Body of pancreas (tissue), 4 donors: ENCODE results near the gene TMEM242. TPM values are rescaled to one million over a fixed set of nuclear protein-coding genes. Genes with fewer than 3 reads are reported as not detected.

Source experiments
- ATAC-seq: fragments of 150-250 bp; one replicate; pipeline ENCODE4 v1.9.1; 2016
- DNase-seq, 4 donors: peaks; one replicate each; pipeline ENCODE4 v3.0.0-alpha.2; 2019
- H3K27ac ChIP-seq, 4 donors: fragments of 200-600 bp; sonication (generic); 1 replicate in 3 of 4; 2 replicates in 1 of 4; pipeline versions ENCODE4 v1.5.1 to v1.6.1; 2016 to 2019; ENCODE audit warnings: mild to moderate bottlenecking in 1 of 4, mixed read lengths in 1 of 4, moderate library complexity in 1 of 4
- H3K27me3 ChIP-seq, 2 donors: fragments of 200-600 bp; sonication (generic); one replicate each; pipeline ENCODE4 v1.6.0; 2016; ENCODE audit warnings: mild to moderate bottlenecking in 1 of 2
- H3K36me3 ChIP-seq, 2 donors: fragments of 200-600 bp; sonication (generic); replicated peaks in 1 of 2; 2 replicates each; pipeline ENCODE4 v1.5.1; 2016; ENCODE audit warnings: low read depth in 2 of 2; ENCODE audit not compliant: insufficient read depth in 1 of 2
- H3K4me1 ChIP-seq: fragments of 200-600 bp; sonication (generic); one replicate; pipeline ENCODE4 v1.6.0; 2016
- H3K4me3 ChIP-seq, 2 donors: fragments of 200-600 bp; sonication (generic); 1 replicate in 1 of 2; 2 replicates in 1 of 2; pipeline ENCODE4 v1.5.1; 2016 to 2019
- H3K9me3 ChIP-seq, 3 donors: fragments of 200-600 bp; sonication (generic); 1 replicate in 2 of 3; 2 replicates in 1 of 3; pipeline ENCODE4 v1.5.1; 2016
- CTCF ChIP-seq, 7 experiments: fragments of 450-650 bp in 4 of 7; fragments of 200-600 bp in 3 of 7; sonication (generic) in 3 of 7; IDR thresholded peaks; one replicate each; pipeline ENCODE4 v1.5.1; 2016 to 2019; ENCODE audit warnings: antibody characterized with exemption in 7 of 7
- POLR2A ChIP-seq, 3 donors: fragments of 450-650 bp; IDR thresholded peaks; one replicate each; pipeline ENCODE4 v1.6.1; 2016; ENCODE audit warnings: antibody characterized with exemption in 3 of 3, mild to moderate bottlenecking in 2 of 3
- WGBS, 2 donors: methylation state at CpG; one replicate each; pipeline ENCODE4 v1.1.5; 2017; 5-methylcytosine and 5-hydroxymethylcytosine counted together
- intact Hi-C: fragments of 100-400 bp; cut with DNase I; formaldehyde crosslinking; loops from one replicate; pipeline ENCODE4 v1.15.1; 2023
- total RNA-seq, 2 donors: library from RNA; depleted of rRNA; stranded (reverse); fragments of >200 nt; gene quantifications; one replicate each; pipeline ENCODE4 v1.1.0, GENCODE V29; 2016

The TMEM242 gene
- total RNA-seq, 2 donors from 2014 or later: 1.6 to 6.2 TPM

- 75 to 84% methylated on average over 5 of the region's 5 CpGs for WGBS, 2 donors
- no peak for ATAC-seq
- intact Hi-C loops: no loop called here
Observed at GRCh38 chr6:157307661-157308060, 15.7 kb downstream of the TMEM242 start.

GRCh38 chr6:157305670-157306653, 17.4 kb downstream of the TMEM242 start:
- peaks cover 15% of the 10 kb centered on the region for H3K4me1 ChIP-seq
- H3K9me3 ChIP-seq: no peaks in the 10 kb centered on the region
- TF ChIP-seq CTCF (IDR thresholded peaks at IDR 0.05): no peak
- TF ChIP-seq POLR2A (IDR thresholded peaks at IDR 0.05): no peak
- 75 to 85% methylated on average over 9 of the region's 9 CpGs for WGBS, 2 donors
- no peaks in the 10 kb centered on the region for H3K27me3 ChIP-seq
- peak overlapping the region in 2 of 4 donors; percentile 11 to 49 for H3K27ac ChIP-seq
- DNase-seq (no peak), ATAC-seq (no peak)
- H3K4me3 ChIP-seq: no peak overlapping the region
- intact Hi-C loops: no loop called here
- H3K36me3 ChIP-seq: no peaks in the 10 kb centered on the region

More at GRCh38 chr6:157307661-157308060, 15.7 kb downstream of the TMEM242 start:
- no peak for DNase-seq
- Histone ChIP-seq H3K36me3 (no peaks in the 10 kb centered on the region), H3K27me3 (no peaks in the 10 kb centered on the region), H3K9me3 (no peaks in the 10 kb centered on the region), H3K27ac (no peak overlapping the region), H3K4me1 (peaks cover 15% of the 10 kb centered on the region), H3K4me3 (no peak overlapping the region)
- no peak for TF ChIP-seq POLR2A (IDR thresholded peaks at IDR 0.05)

GRCh38 chr6:157304899-157305663, 18.2 kb downstream of the TMEM242 start:
- H3K27ac ChIP-seq: peak overlapping the region in 2 of 4 donors; percentile 11 to 49
- intact Hi-C loops: no loop called here
- H3K9me3 ChIP-seq: no peaks in the 10 kb centered on the region
- 44 to 52% methylated on average over 12 of the region's 12 CpGs for WGBS, 2 donors
- TF ChIP-seq CTCF (IDR thresholded peaks at IDR 0.05): no peak
- no peak for TF ChIP-seq POLR2A (IDR thresholded peaks at IDR 0.05)
- no peak overlapping the region for H3K4me3 ChIP-seq
- peak; percentile 71 for ATAC-seq
- DNase-seq: peak in 2 of 4 donors; percentile 43 to 48
- H3K27me3 ChIP-seq: no peaks in the 10 kb centered on the region
- H3K4me1 ChIP-seq: peaks cover 15% of the 10 kb centered on the region
- H3K36me3 ChIP-seq: no peaks in the 10 kb centered on the region

- H3K4me1 ChIP-seq: peaks cover 15% of the 10 kb centered on the region
- no peak overlapping the region for H3K4me3 ChIP-seq
- ATAC-seq: no peak
- H3K27ac ChIP-seq: peak overlapping the region in 1 of 4 donors; percentile 33
- DNase-seq: no peak
- no peak for TF ChIP-seq POLR2A (IDR thresholded peaks at IDR 0.05)
- no peak for TF ChIP-seq CTCF (IDR thresholded peaks at IDR 0.05)
- H3K36me3 ChIP-seq: no peaks in the 10 kb centered on the region
- no peaks in the 10 kb centered on the region for H3K9me3 ChIP-seq
- 47 to 56% methylated on average over 4 of the region's 4 CpGs for WGBS, 2 donors
- no peaks in the 10 kb centered on the region for H3K27me3 ChIP-seq
- intact Hi-C loops: no loop called here
Observed at GRCh38 chr6:157302736-157303135, 20.6 kb downstream of the TMEM242 start.

GRCh38 chr6:157300436-157300835, 22.9 kb downstream of the TMEM242 start:
- DNase-seq (no peak), ATAC-seq (no peak)
- H3K9me3 ChIP-seq: no peaks in the 10 kb centered on the region
- H3K27me3 ChIP-seq: no peaks in the 10 kb centered on the region
- H3K4me3 ChIP-seq: no peak overlapping the region
- peaks cover 9% of the 10 kb centered on the region for H3K4me1 ChIP-seq
- TF ChIP-seq CTCF (IDR thresholded peaks at IDR 0.05): no peak
- no peak for TF ChIP-seq POLR2A (IDR thresholded peaks at IDR 0.05)
- intact Hi-C loops: no loop called here
- no peak overlapping the region for H3K27ac ChIP-seq
- WGBS, 2 donors: 93 to 96% methylated on average over 12 of the region's 12 CpGs
- no peaks in the 10 kb centered on the region for H3K36me3 ChIP-seq
